Testis (tissue), 3 donors: ENCODE data around the gene GALNT4. TPM values are rescaled to one million over a fixed set of nuclear protein-coding genes. Genes with fewer than 3 reads are reported as not detected.

ENCODE experiments used
- DNase-seq: peaks from one replicate; pipeline ENCODE4 v3.0.0-alpha.2; 2019
- H3K27ac ChIP-seq, 2 donors: fragments of 200-600 bp; sonication (generic); one replicate each; pipeline ENCODE4 v1.5.1; 2019
- H3K27me3 ChIP-seq: fragments of 200-600 bp; sonication (generic); one replicate; pipeline ENCODE4 v1.5.1; 2019
- H3K36me3 ChIP-seq: fragments of 200-600 bp; sonication (generic); one replicate; pipeline ENCODE4 v1.5.1; 2017; ENCODE audit warnings: low read depth; ENCODE audit errors: missing control alignments
- H3K4me1 ChIP-seq: fragments of 200-600 bp; sonication (generic); one replicate; pipeline ENCODE4 v1.5.1; 2019
- H3K4me3 ChIP-seq, 2 donors: fragments of 200-600 bp; sonication (generic); one replicate each; pipeline ENCODE4 v1.5.1; 2017 to 2019
- H3K9me3 ChIP-seq: fragments of 200-600 bp; sonication (generic); one replicate; pipeline ENCODE4 v1.5.1; 2017
- CTCF ChIP-seq, 3 experiments: fragments of 450-650 bp in 2 of 3; fragments of 200-600 bp in 1 of 3; sonication (generic) in 1 of 3; IDR thresholded peaks; one replicate each; pipeline ENCODE4 v1.5.1; 2016 to 2019; ENCODE audit warnings: antibody characterized with exemption in 3 of 3, mild to moderate bottlenecking in 2 of 3, moderate library complexity in 1 of 3
- POLR2A ChIP-seq: fragments of 450-650 bp; IDR thresholded peaks from one replicate; pipeline ENCODE4 v1.6.1; 2017; ENCODE audit warnings: antibody characterized with exemption, mild to moderate bottlenecking, moderate library complexity
- WGBS, 2 donors: methylation state at CpG; one replicate each; pipeline ENCODE4 v1.1.5; 2018; 5-methylcytosine and 5-hydroxymethylcytosine counted together
- intact Hi-C: fragments of 100-400 bp; cut with DNase I; formaldehyde crosslinking; loops from one replicate; pipeline ENCODE4 v1.15.1; 2023; ENCODE audit warnings: low total_unique reads
- polyA plus RNA-seq: library from polyadenylated mRNA; stranded (reverse); fragments of 350-450 nt; fragmentation: Illumina TruSeq; extraction: RNeasy Lipid Tissue Mini Kit (QIAGEN cat#74804); gene quantifications from one replicate; pipeline ENCODE4 v1.2.3, GENCODE V29; 2014; ENCODE audit warnings: low read depth, low replicate concordance; ENCODE audit not compliant: insufficient read depth
- total RNA-seq, 2 donors: library from RNA; depleted of rRNA; stranded (reverse); fragments of >200 nt; gene quantifications; one replicate each; pipeline ENCODE4 v1.2.3, GENCODE V29; 2016

GALNT4 gene
- total and polyA plus RNA-seq, 3 donors from 2014 or later: 1.8 to 4.3 (median 3.4) TPM

- WGBS, 2 donors: 94 to 95% methylated on average over 8 of the region's 8 CpGs
- H3K27me3 ChIP-seq: no peaks in the 10 kb centered on the region
- DNase-seq: no peak
- no peak overlapping the region for H3K27ac ChIP-seq
- no peaks in the 10 kb centered on the region for H3K9me3 ChIP-seq
- intact Hi-C loops: loop anchor here (10.0 kb wide), 1 partner anchor 47 kb away; the partner anchor contains the start of genes GALNT4 and POC1B
- TF ChIP-seq CTCF (IDR thresholded peaks at IDR 0.05) (no peak), POLR2A (no peak)
- no peak overlapping the region for H3K4me3 ChIP-seq
- H3K4me1 ChIP-seq: no peaks in the 10 kb centered on the region
- H3K36me3 ChIP-seq: no peaks in the 10 kb centered on the region
These were observed 46.8 kb downstream of the GALNT4 start for GRCh38 chr12:89477633-89478279.

GRCh38 chr12:89476904-89477595, 47.5 kb downstream of the GALNT4 start:
- TF ChIP-seq CTCF (IDR thresholded peaks at IDR 0.05) (no peak), POLR2A (no peak)
- DNase-seq: no peak
- intact Hi-C loops: loop anchor here (10.0 kb wide), 1 partner anchor 48 kb away; the partner anchor contains the start of genes GALNT4 and POC1B
- Histone ChIP-seq H3K9me3 (no peaks in the 10 kb centered on the region), H3K27me3 (no peaks in the 10 kb centered on the region), H3K27ac (no peak overlapping the region), H3K4me3 (no peak overlapping the region), H3K4me1 (no peaks in the 10 kb centered on the region), H3K36me3 (no peaks in the 10 kb centered on the region)
- WGBS, 2 donors: 89 to 96% methylated on average over 4 of the region's 4 CpGs

DNA sequence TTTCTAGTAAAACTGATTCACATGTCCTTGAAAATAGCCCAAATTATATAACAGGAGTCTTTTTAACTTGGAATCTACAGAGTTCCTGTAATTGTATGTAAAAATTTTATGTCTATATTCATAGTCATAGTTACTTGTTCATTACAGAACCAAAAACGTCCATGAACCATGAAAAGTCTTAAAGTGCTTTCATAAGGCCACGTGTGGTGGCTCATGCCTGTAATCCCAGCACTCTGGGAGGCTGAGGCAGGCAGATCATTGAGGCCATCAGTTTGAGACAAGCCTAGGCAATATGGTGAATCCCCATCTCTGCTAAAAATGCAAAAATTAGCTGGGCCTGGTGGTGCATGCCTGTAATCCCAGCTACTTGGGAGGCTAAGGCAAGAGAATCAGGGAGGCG, 48.4 kb downstream of the GALNT4 start:
- WGBS, 2 donors: 79 to 88% methylated on average over 3 of the region's 3 CpGs
- Histone ChIP-seq H3K4me3 (no peak overlapping the region), H3K36me3 (no peaks in the 10 kb centered on the region), H3K4me1 (no peaks in the 10 kb centered on the region), H3K27me3 (no peaks in the 10 kb centered on the region), H3K27ac (no peak overlapping the region), H3K9me3 (no peaks in the 10 kb centered on the region)
- intact Hi-C loops: loop anchor here (10.0 kb wide), 1 partner anchor 49 kb away; the partner anchor contains the start of genes GALNT4 and POC1B
- DNase-seq: no peak
- TF ChIP-seq CTCF (IDR thresholded peaks at IDR 0.05): no peak
- no peak for TF ChIP-seq POLR2A

- 80 to 85% methylated on average over 6 of the region's 6 CpGs for WGBS, 2 donors
- no peak for TF ChIP-seq CTCF (IDR thresholded peaks at IDR 0.05)
- no peak for TF ChIP-seq POLR2A
- Histone ChIP-seq H3K27ac (no peak overlapping the region), H3K9me3 (no peaks in the 10 kb centered on the region), H3K27me3 (no peaks in the 10 kb centered on the region), H3K36me3 (no peaks in the 10 kb centered on the region), H3K4me1 (no peaks in the 10 kb centered on the region), H3K4me3 (no peak overlapping the region)
- no peak for DNase-seq
- intact Hi-C loops: loop anchor here (10.0 kb wide), 1 partner anchor 49 kb away; the partner anchor contains the start of genes GALNT4 and POC1B
These were observed 49.2 kb downstream of the GALNT4 start for GRCh38 chr12:89475203-89475990.
